LNCAP (cell line): ENCODE results near the gene MMP14.

Source experiments
- TF ChIP-seq, protein P1 (sequence below): fragments of 450-650 bp; IDR thresholded peaks from 2 replicates; pipeline ENCODE4 v1.5.1; 2017; ENCODE audit warnings: mild to moderate bottlenecking

Gene MMP14

DNA sequence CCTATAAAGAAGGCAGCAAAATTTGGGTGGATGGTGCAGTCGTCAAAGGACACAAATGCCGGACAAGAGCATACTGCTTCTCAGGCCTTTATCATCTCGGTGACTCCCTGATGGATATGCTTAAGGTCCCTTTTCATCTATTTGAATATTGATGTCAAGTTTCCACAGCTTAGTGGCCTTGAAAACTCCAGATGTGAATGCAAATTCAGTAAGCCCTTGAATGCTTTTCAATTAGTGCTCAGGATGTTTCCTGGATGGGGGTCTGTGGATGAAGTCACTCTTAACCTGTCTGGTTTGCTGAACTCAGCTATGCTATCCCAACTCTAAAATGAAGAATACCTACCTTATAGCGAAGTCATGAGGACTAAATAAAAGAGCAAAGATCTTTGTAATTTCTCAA, 57.3 kb downstream of the MMP14 start:
- TF ChIP-seq, protein P1, sequence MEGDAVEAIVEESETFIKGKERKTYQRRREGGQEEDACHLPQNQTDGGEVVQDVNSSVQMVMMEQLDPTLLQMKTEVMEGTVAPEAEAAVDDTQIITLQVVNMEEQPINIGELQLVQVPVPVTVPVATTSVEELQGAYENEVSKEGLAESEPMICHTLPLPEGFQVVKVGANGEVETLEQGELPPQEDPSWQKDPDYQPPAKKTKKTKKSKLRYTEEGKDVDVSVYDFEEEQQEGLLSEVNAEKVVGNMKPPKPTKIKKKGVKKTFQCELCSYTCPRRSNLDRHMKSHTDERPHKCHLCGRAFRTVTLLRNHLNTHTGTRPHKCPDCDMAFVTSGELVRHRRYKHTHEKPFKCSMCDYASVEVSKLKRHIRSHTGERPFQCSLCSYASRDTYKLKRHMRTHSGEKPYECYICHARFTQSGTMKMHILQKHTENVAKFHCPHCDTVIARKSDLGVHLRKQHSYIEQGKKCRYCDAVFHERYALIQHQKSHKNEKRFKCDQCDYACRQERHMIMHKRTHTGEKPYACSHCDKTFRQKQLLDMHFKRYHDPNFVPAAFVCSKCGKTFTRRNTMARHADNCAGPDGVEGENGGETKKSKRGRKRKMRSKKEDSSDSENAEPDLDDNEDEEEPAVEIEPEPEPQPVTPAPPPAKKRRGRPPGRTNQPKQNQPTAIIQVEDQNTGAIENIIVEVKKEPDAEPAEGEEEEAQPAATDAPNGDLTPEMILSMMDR, result no peak

DNA sequence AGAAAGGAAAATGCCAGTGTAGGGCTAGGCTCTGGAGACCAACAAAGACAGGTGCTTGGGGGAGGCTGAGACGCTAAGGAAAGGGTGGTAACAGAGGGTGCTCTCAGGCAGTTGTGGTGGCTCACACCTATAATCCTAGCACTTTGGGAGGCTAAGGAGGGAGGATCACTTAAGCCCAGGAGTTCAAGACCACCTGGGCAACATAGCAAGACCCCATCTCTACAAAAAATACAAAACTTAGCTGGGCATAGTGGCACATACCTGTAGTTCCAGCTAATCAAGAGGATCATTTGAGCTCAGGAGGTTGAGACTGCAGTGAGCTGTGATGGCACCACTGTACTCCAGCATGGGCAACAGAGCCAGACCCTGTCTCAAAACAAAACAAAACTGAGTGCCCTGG, 59.0 kb downstream of the MMP14 start:
- TF ChIP-seq, protein P1, result no peak

DNA sequence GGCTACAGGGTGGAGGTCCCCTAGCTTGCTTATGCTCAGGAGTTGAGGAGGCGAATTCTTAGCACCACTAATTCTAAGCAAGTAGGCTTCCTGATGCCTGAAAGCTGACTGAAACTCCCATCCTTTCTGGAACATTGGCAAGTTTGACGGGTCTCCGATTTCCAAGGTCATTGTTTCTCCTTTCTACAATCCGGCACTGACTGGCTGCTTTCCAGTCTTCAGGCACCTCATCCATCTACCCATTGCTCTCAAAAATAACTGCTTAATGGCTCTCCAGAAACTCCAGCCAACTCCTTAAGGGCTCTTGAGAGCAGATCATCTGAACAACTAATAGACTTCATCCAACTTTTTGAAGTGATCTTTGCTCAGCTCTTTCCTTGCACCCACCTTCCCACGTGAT, 60.0 kb downstream of the MMP14 start:
- TF ChIP-seq, protein P1, result no peak

DNA sequence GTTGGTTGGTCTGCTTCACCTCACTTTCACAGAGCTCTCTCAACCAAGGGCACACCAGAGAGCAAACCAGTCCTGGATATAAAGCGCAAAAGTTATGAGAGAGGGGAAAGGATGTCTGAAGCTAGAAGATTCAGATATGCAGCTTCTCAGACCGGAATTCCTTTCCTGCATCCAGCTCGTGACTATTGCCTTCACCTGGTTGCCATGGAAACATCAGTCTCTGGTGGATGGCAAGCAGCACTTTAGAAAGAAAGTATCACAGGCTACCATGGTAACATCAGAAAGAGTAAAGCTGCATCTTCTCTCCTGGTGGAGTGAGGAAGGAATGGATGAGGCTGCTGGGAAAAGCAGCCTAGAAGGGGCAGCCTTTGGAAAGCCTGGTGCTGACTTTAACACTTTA, 60.4 kb downstream of the MMP14 start:
- TF ChIP-seq, protein P1, result no peak

DNA sequence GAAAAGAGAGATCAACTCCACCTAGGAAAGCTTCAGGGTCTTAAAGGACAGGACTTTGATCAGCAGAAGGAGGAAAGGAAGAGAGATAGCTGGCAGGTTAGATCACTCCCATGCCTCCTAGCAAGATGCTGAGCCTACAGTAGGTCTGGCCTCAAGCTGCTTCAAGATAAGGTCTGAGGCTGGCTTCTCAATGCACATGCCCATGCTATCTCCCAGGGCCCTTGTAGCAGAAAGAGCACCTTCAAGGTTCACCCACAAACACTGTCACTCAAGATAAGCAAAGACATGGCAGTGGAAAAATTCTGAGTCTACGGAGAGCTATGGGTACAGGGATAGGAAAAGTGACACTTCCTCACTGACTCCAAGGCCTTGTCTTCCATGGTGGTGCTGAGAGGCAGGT, 61.0 kb downstream of the MMP14 start:
- TF ChIP-seq, protein P1, result no peak
